IMR-90 (cell line): ENCODE measurements around the gene HAGH. TPM values are rescaled to one million over a fixed set of nuclear protein-coding genes. Genes with fewer than 3 reads are reported as not detected.
A peak's percentile ranks its signal among the peaks of the same experiment; 100 is the strongest.

ENCODE experiments used
- ATAC-seq: fragments of 200-7000 bp; cut with Tn5 transposase; 2 replicates; pipeline ENCODE4 v1.9.1; 2020; ENCODE audit warnings: low read depth, mild to moderate bottlenecking, moderate library complexity
- BruUV-seq: library from RNA; stranded (reverse); fragments of 400-500 nt; replicated peaks from 2 replicates; lab custom pipeline; 2021; lab: Mats Ljungman, UMichigan
- CTCF ChIA-PET: fragments of 300-600 bp; formaldehyde crosslinking; extraction: SDS; loops from one replicate; lab custom pipeline; 2021; ENCODE audit warnings: antibody characterized with exemption; lab: Yijun Ruan, JAX
- POLR2A ChIA-PET: fragments of 300-600 bp; sonication (Branson Sonifier 250); formaldehyde crosslinking; loops from one replicate; lab custom pipeline; 2022; ENCODE audit warnings: antibody characterized with exemption; ENCODE audit not compliant: unreplicated experiment; lab: Charles Lee
- DNase-seq: peaks from one replicate; pipeline ENCODE4 v3.0.0; 2013
- H2AFZ ChIP-seq: replicated peaks from 2 replicates; pipeline ENCODE3; 2013; ENCODE audit warnings: low read length, mild to moderate bottlenecking; ENCODE audit not compliant: poor library complexity
- H2AK5ac ChIP-seq: 2 replicates; pipeline ENCODE4 v1.6.1; 2013; ENCODE audit warnings: low read depth, low read length, inconsistent platforms
- H2AK9ac ChIP-seq: replicated peaks from 2 replicates; pipeline ENCODE3; 2013; ENCODE audit warnings: mild to moderate bottlenecking, low read depth, low read length, moderate library complexity; ENCODE audit not compliant: poor library complexity
- H2BK120ac ChIP-seq: 2 replicates; pipeline ENCODE4 v1.6.1; 2013; ENCODE audit warnings: low read depth, low read length, inconsistent platforms
- H2BK15ac ChIP-seq: 3 replicates; pipeline ENCODE4 v1.6.1; 2013; ENCODE audit warnings: low read depth, low read length, inconsistent platforms
- H2BK20ac ChIP-seq: 2 replicates; pipeline ENCODE4 v1.6.1; 2013; ENCODE audit warnings: low read depth, mild to moderate bottlenecking, inconsistent platforms, low read length, moderate library complexity
- H2BK5ac ChIP-seq: 2 replicates; pipeline ENCODE4 v1.6.1; 2013; ENCODE audit warnings: mild to moderate bottlenecking, low read depth, low read length, inconsistent platforms; ENCODE audit not compliant: poor library complexity, severe bottlenecking
- H3K14ac ChIP-seq: replicated peaks from 2 replicates; pipeline ENCODE4 v1.6.1; 2013; ENCODE audit warnings: low read depth, low read length, inconsistent platforms
- H3K18ac ChIP-seq: 2 replicates; pipeline ENCODE4 v1.6.1; 2013; ENCODE audit warnings: low read depth, low read length, control low read depth
- H3K23ac ChIP-seq: 2 replicates; pipeline ENCODE4 v1.6.1; 2013; ENCODE audit warnings: low read depth, low read length, inconsistent platforms
- H3K27ac ChIP-seq: 2 replicates; pipeline ENCODE4 v1.5.1; 2013; ENCODE audit warnings: mild to moderate bottlenecking, control low read depth, low read length; ENCODE audit not compliant: insufficient read depth
- H3K27me3 ChIP-seq: 2 replicates; pipeline ENCODE4 v1.6.1; 2013; ENCODE audit warnings: low read length; ENCODE audit not compliant: control insufficient read depth, insufficient read depth
- H3K36me3 ChIP-seq: 2 replicates; pipeline ENCODE4 v1.6.1; 2013; ENCODE audit warnings: low read length, mixed read lengths; ENCODE audit not compliant: control insufficient read depth, insufficient read depth
- H3K4ac ChIP-seq: 2 replicates; pipeline ENCODE4 v1.6.1; 2013; ENCODE audit warnings: low read depth, low read length, inconsistent platforms
- H3K4me1 ChIP-seq: 2 replicates; pipeline ENCODE4 v1.6.1; 2013; ENCODE audit warnings: low read length, mixed read lengths; ENCODE audit not compliant: control insufficient read depth, insufficient read depth
- H3K4me2 ChIP-seq: 2 replicates; pipeline ENCODE4 v1.6.1; 2013; ENCODE audit warnings: low read depth, mild to moderate bottlenecking, control low read depth, low read length, moderate library complexity
- H3K4me3 ChIP-seq: 2 replicates; pipeline ENCODE4 v1.5.1; 2013; ENCODE audit warnings: low read depth, mild to moderate bottlenecking, control low read depth, low read length, moderate library complexity; ENCODE audit not compliant: insufficient read depth
- H3K56ac ChIP-seq: 2 replicates; pipeline ENCODE4 v1.6.1; 2013; ENCODE audit warnings: low read length, inconsistent platforms; ENCODE audit not compliant: insufficient read depth; ENCODE audit errors: extremely low read depth
- H3K79me1 ChIP-seq, 2 experiments: 2 replicates each; pipeline ENCODE4 v1.6.1; 2013; ENCODE audit warnings: low read length in 2 of 2, inconsistent platforms in 1 of 2, low read depth in 1 of 2
- H3K9ac ChIP-seq: 2 replicates; pipeline ENCODE4 v1.6.1; 2013; ENCODE audit warnings: low read depth, low read length, control low read depth
- H3K9me1 ChIP-seq: 2 replicates; pipeline ENCODE4 v1.6.1; 2013; ENCODE audit warnings: low read length, inconsistent platforms; ENCODE audit not compliant: insufficient read depth
- H3K9me3 ChIP-seq: 2 replicates; pipeline ENCODE4 v1.6.1; 2013; ENCODE audit warnings: low read length; ENCODE audit not compliant: control insufficient read depth, insufficient read depth
- H4K20me1 ChIP-seq: 2 replicates; pipeline ENCODE4 v1.6.1; 2013; ENCODE audit warnings: low read length, inconsistent platforms; ENCODE audit not compliant: insufficient read depth
- H4K5ac ChIP-seq: 2 replicates; pipeline ENCODE4 v1.6.1; 2013; ENCODE audit warnings: mild to moderate bottlenecking, low read depth, low read length, control low read depth
- H4K8ac ChIP-seq, 2 experiments: 2 replicates each; pipeline ENCODE4 v1.6.1; 2013; ENCODE audit warnings: low read depth in 2 of 2, low read length in 2 of 2, control low read depth in 1 of 2, inconsistent platforms in 1 of 2
- H4K91ac ChIP-seq: 2 replicates; pipeline ENCODE4 v1.6.1; 2013; ENCODE audit warnings: low read depth, low read length, inconsistent platforms; ENCODE audit not compliant: insufficient read depth
- BHLHE40 ChIP-seq: fragments of 150-350 bp; IDR thresholded peaks from 2 replicates; pipeline ENCODE4 v1.6.1; 2016; ENCODE audit warnings: mild to moderate bottlenecking, low read depth, low read length
- CEBPB ChIP-seq: IDR thresholded peaks from 2 replicates; pipeline ENCODE4 v1.6.1; 2012; ENCODE audit warnings: low read depth, low read length, improper control_type of control experiment
- CTCF ChIP-seq: conservative IDR thresholded peaks from 2 replicates; pipeline ENCODE4 v1.5.1; 2012; ENCODE audit warnings: mild to moderate bottlenecking, low read depth, low read length, improper control_type of control experiment
- ELK1 ChIP-seq: fragments of 150-350 bp; IDR thresholded peaks from 2 replicates; pipeline ENCODE4 v1.6.1; 2016; ENCODE audit warnings: low read depth, mild to moderate bottlenecking, low read length, moderate library complexity, borderline replicate concordance
- MAFK ChIP-seq: IDR thresholded peaks from 2 replicates; pipeline ENCODE4 v1.6.1; 2012; ENCODE audit warnings: low read depth, low read length, improper control_type of control experiment
- MAZ ChIP-seq: IDR thresholded peaks from 2 replicates; pipeline ENCODE4 v1.6.1; 2012; ENCODE audit warnings: low read depth, mild to moderate bottlenecking, low read length, improper control_type of control experiment, moderate library complexity, borderline replicate concordance
- MXI1 ChIP-seq: IDR thresholded peaks from 2 replicates; pipeline ENCODE4 v1.6.1; 2012; ENCODE audit warnings: low read depth, mild to moderate bottlenecking, low read length, moderate library complexity, borderline replicate concordance
- NFE2L2 ChIP-seq: fragments of 150-350 bp; IDR thresholded peaks from 2 replicates; pipeline ENCODE4 v1.6.1; 2016; ENCODE audit warnings: low read depth, mild to moderate bottlenecking, low read length
- POLR2A ChIP-seq: IDR thresholded peaks from 2 replicates; pipeline ENCODE4 v1.6.1; 2012; ENCODE audit warnings: mild to moderate bottlenecking, low read depth, low read length
- RAD21 ChIP-seq: IDR thresholded peaks from 2 replicates; pipeline ENCODE4 v1.6.1; 2012; ENCODE audit warnings: low read length, improper control_type of control experiment
- RCOR1 ChIP-seq: IDR thresholded peaks from 2 replicates; pipeline ENCODE4 v1.6.1; 2012; ENCODE audit warnings: mild to moderate bottlenecking, low read length, improper control_type of control experiment; ENCODE audit not compliant: insufficient replicate concordance
- USF2 ChIP-seq: fragments of 150-350 bp; IDR thresholded peaks from 2 replicates; pipeline ENCODE4 v1.6.1; 2017; ENCODE audit warnings: mild to moderate bottlenecking, antibody characterized with exemption, low read length, low read depth
- WGBS, 2 experiments: methylation state at CpG; one replicate each; pipeline versions ENCODE4 v1.1.5 to v1.1.7; 2013; ENCODE audit warnings: missing lambda C conversion rate in 2 of 2; ENCODE audit not compliant: insufficient read length in 1 of 2; ENCODE audit errors: extremely low coverage in 2 of 2; 5-methylcytosine and 5-hydroxymethylcytosine counted together
- dilution Hi-C: fragments of 300-500 bp; cut with HindIII; formaldehyde crosslinking; loops from one replicate; pipeline ENCODE4 v1.14.3; 2018; ENCODE audit warnings: low sequenced_read_pairs; ENCODE audit not compliant: unreplicated experiment
- in situ Hi-C: fragments of 300-500 bp; cut with MboI; formaldehyde crosslinking; loops from 3 replicates; pipeline ENCODE4 v1.14.3; 2019; ENCODE audit warnings: low sequenced_read_pairs, inconsistent platforms, mixed read lengths
- intact Hi-C: fragments of 100-400 bp; cut with micrococcal nuclease; formaldehyde crosslinking; loops from 2 replicates; pipeline ENCODE4 v1.10.0; 2022
- polyA plus RNA-seq, 3 experiments: library from polyadenylated mRNA; depleted of rRNA; stranded (reverse); fragments of >200 nt; gene quantifications; 2 replicates each; pipeline ENCODE4 v1.2.3, GENCODE V29; 2012; ENCODE audit warnings: low replicate concordance in 1 of 3
- total RNA-seq: library from RNA; depleted of rRNA; stranded (reverse); fragments of >200 nt; gene quantifications from 2 replicates; pipeline ENCODE4 v1.2.3, GENCODE V29; 2012

The HAGH gene
- total and polyA plus RNA-seq, 2 of the 4 experiments (the other 2 are of a cell fraction), result 30.8 to 52.2 TPM

GRCh38 chr16:1784977-1785845, 41.4 kb downstream of the HAGH start:
- Histone ChIP-seq H2AFZ (no peak overlapping the region), H3K4me3 (no peak overlapping the region), H2BK15ac (no peak overlapping the region), H3K56ac (no peak overlapping the region), H3K9me3 (no peaks in the 10 kb centered on the region), H4K8ac (no peak overlapping the region), H3K4me2 (no peak overlapping the region), H3K9ac (no peak overlapping the region), H4K20me1 (peaks cover 38% of the 10 kb centered on the region), H3K4ac (no peak overlapping the region), H3K4me1 (peaks cover 3% of the 10 kb centered on the region; the same call in 1 of the 2 replicates), H2BK5ac (no peak overlapping the region), H2AK9ac (peak overlapping the region; percentile 55), H4K91ac (no peak overlapping the region), H3K36me3 (peaks cover 32% of the 10 kb centered on the region), H3K79me1 (peaks cover 17 to 55% of the 10 kb centered on the region in 2 experiments), H3K27ac (no peak overlapping the region), H4K5ac (no peak overlapping the region), H3K27me3 (no peaks in the 10 kb centered on the region), H3K23ac (no peak overlapping the region), H2BK20ac (no peak overlapping the region), H2AK5ac (no peak overlapping the region), H3K18ac (no peak overlapping the region), H3K9me1 (peaks cover 7% of the 10 kb centered on the region; the same call in 1 of the 2 replicates), H2BK120ac (no peak overlapping the region), H3K14ac (no peak overlapping the region)
- no peak for ATAC-seq
- dilution Hi-C loops, result no loop called here
- intact Hi-C loops, result loop anchor here (5.0 kb wide), 1 partner anchor 42 kb away; the partner anchor contains the start of genes FAHD1 and HAGH
- POLR2A ChIA-PET, result no interaction called here
- no peak for TF ChIP-seq CEBPB
- TF ChIP-seq BHLHE40, result no peak
- no peak for TF ChIP-seq POLR2A
- TF ChIP-seq CTCF, result no peak
- TF ChIP-seq RCOR1, result no peak
- no peak for TF ChIP-seq ELK1
- TF ChIP-seq RAD21, result no peak
- no peak for TF ChIP-seq USF2
- no peak for TF ChIP-seq MAZ
- TF ChIP-seq MAFK, result no peak
- no peak for TF ChIP-seq MXI1
- no peak for TF ChIP-seq NFE2L2
- BruUV-seq, result no TSS peak
- 94% methylated on average over 7 of the region's 26 CpGs; no CpG with 5 or more reads in 1 of the 2 experiments for WGBS, 2 experiments
- in situ Hi-C loops, result no loop called here
- CTCF ChIA-PET, result no interaction called here
- DNase-seq, result no peak
